Midbrain (tissue), 1 donor: ENCODE measurements around the gene ZNG1C.
"Not testable (repeated sequence)": the region's sequence is repeated elsewhere in the genome, so short reads cannot be mapped to it uniquely, and the experiment has no call there.

Experiments used
- DNase-seq: peaks from one replicate; lab custom pipeline; 2025; lab: John Stamatoyannopoulos, UW

ZNG1C gene

DNA sequence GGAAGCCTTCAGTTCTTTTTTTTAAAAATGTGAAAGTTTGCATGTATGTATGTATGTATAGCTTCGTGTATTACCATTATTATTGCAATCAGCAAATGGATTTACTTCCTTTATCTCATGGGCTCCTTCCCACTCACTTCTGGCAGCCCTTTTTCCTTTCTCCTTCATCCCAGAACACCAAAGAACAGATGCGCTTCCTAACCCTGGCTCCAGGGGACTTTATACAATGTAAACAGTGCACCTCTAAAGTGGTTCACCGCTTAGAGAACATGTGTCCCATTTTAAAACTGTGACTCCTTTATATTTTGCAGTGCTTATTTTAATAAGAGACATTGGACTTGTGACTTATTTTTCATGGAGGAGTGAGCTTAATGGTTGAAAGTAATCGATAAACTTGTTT lies 101.5 kb downstream of the ZNG1C start:
- DNase-seq, result not testable (repeated sequence)

DNA sequence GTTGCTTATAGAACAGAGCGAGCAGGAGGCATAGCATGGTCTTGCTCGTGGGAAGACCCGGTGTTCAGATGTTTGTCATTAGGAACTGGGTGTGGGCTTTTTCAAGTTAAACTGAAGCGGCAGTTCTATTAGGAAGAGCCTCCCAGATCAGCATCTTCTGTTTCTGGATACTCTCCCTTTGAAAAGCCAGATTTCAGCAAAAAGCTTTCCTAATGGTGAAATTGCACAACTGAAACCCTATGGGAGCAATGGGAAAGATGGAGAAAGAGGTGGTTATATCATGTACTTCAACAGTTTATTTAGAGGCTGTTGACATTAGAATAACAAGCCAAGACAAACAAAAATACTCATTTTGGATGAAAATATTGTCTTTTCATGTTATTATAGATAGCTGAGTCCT lies 102.2 kb downstream of the ZNG1C start:
- not testable (repeated sequence) for DNase-seq
